Liver (tissue), 3 donors: Measurements from ENCODE around the gene SLCO2A1.

ENCODE experiments used
- ATF3 ChIP-seq: IDR thresholded peaks from 2 replicates; pipeline ENCODE4 v1.6.1; 2016; ENCODE audit warnings: antibody characterized with exemption
- CTCF ChIP-seq: fragments of 150-350 bp; IDR thresholded peaks from 2 replicates; pipeline ENCODE4 v1.5.1; 2017; ENCODE audit warnings: improper control_type of control experiment, low read depth, low read length; ENCODE audit not compliant: missing input control
- GABPA ChIP-seq, 2 donors: IDR thresholded peaks in 1 of 2; conservative IDR thresholded peaks in 1 of 2; 2 replicates each; pipeline ENCODE4 v1.6.1; 2016; ENCODE audit warnings: antibody characterized with exemption in 2 of 2, mild to moderate bottlenecking in 1 of 2, moderate library complexity in 1 of 2
- JUND ChIP-seq, 2 donors: IDR thresholded peaks; 2 replicates each; pipeline ENCODE4 v1.6.1; 2016; ENCODE audit warnings: antibody characterized with exemption in 2 of 2
- MAX ChIP-seq: IDR thresholded peaks from 2 replicates; pipeline ENCODE4 v1.6.1; 2016; ENCODE audit warnings: antibody characterized with exemption
- RAD21 ChIP-seq, 2 donors: IDR thresholded peaks; 2 replicates each; pipeline ENCODE4 v1.6.1; 2016; ENCODE audit warnings: antibody characterized with exemption in 2 of 2, mild to moderate bottlenecking in 2 of 2
- REST ChIP-seq: IDR thresholded peaks from 2 replicates; pipeline ENCODE4 v1.6.1; 2016; ENCODE audit warnings: antibody characterized with exemption, mild to moderate bottlenecking
- RXRA ChIP-seq, 2 donors: IDR thresholded peaks; 2 replicates each; pipeline ENCODE4 v1.6.1; 2017 to 2018; ENCODE audit warnings: antibody characterized with exemption in 2 of 2, mild to moderate bottlenecking in 1 of 2
- TAF1 ChIP-seq: conservative IDR thresholded peaks from 2 replicates; pipeline ENCODE4 v1.6.1; 2016; ENCODE audit warnings: antibody characterized with exemption, mild to moderate bottlenecking
- donor health status: healthy.
- donor health status: healthy.

GRCh38 chr3:133980035-133980434 lies 49.7 kb downstream of the SLCO2A1 start:
- TF ChIP-seq CTCF (no peak), RAD21 (IDR thresholded peaks at IDR 0.05) (no peak), TAF1 (no peak), GABPA (IDR thresholded peaks at IDR 0.05 in 1 of 2, conservative IDR thresholded peaks at IDR 0.05 in 1 of 2) (no peak), ATF3 (no peak), REST (no peak), RXRA (IDR thresholded peaks at IDR 0.05) (no peak), MAX (no peak), JUND (IDR thresholded peaks at IDR 0.05) (no peak)
